K562 (cell line): ENCODE measurements around the gene CNGB1. TPM values are rescaled to one million over a fixed set of nuclear protein-coding genes. Genes with fewer than 3 reads are reported as not detected.

Source experiments
- CBX1 ChIP-seq: sonication (generic); IDR thresholded peaks from 2 replicates; pipeline ENCODE4 v1.6.1; 2016; ENCODE audit warnings: antibody characterized with exemption, low read depth, mild to moderate bottlenecking
- HLTF ChIP-seq: fragments of 450-650 bp; IDR thresholded peaks from 2 replicates; pipeline ENCODE4 v1.6.1; 2016
- NFIX ChIP-seq: fragments of 250-450 bp; sonication (Bioruptor Pico); IDR thresholded peaks from 2 replicates; pipeline ENCODE4 v1.4.0; 2020; ENCODE audit warnings: low read depth, mild to moderate bottlenecking, moderate library complexity
- RHOXF2B ChIP-seq: fragments of 250-450 bp; sonication (Bioruptor Pico); conservative IDR thresholded peaks from 2 replicates; pipeline ENCODE4 v1.5.1; 2021
- ZC3H4 ChIP-seq: sonication (generic); formaldehyde crosslinking; IDR thresholded peaks from 2 replicates; pipeline ENCODE4 v1.9.0; 2021; ENCODE audit warnings: missing genetic modification reagents, borderline replicate concordance
- ZNF311 ChIP-seq: fragments of 250-450 bp; sonication (Bioruptor Pico); IDR thresholded peaks from 2 replicates; pipeline ENCODE4 v1.4.0; 2020; ENCODE audit warnings: mild to moderate bottlenecking, moderate library complexity
- ZNF41 ChIP-seq: fragments of 250-450 bp; sonication (Bioruptor Pico); conservative IDR thresholded peaks from 2 replicates; pipeline ENCODE4 v1.4.0; 2020; ENCODE audit warnings: mild to moderate bottlenecking
- polyA plus RNA-seq, 8 experiments: library from polyadenylated mRNA; depleted of rRNA in 4 of 8; stranded (reverse) in 5 of 8; unstranded in 3 of 8; fragments of >200 nt; fragmentation: Nextera tagmentation in 2 of 8; fragmentation: Illumina TruSeq in 1 of 8; extraction: Ambion mirVana in 2 of 8; extraction: Trizol in 1 of 8; gene quantifications; 2 replicates each; pipeline versions ENCODE4 v1.2.1 to v1.2.3, GENCODE V29; 2011 to 2014; ENCODE audit warnings: inconsistent platforms in 1 of 8, missing spikeins in 1 of 8
- total RNA-seq, 7 experiments: library from RNA; depleted of rRNA in 6 of 7; stranded (reverse); fragments of >200 nt in 6 of 7; fragmentation: Illumina TruSeq in 2 of 7; extraction: Trizol in 2 of 7; gene quantifications; 2 replicates each; pipeline versions ENCODE4 v1.2.1 to v1.2.3, GENCODE V29; 2011 to 2021; ENCODE audit warnings: low replicate concordance in 1 of 7
- TF ChIP-seq, protein P1 (sequence below): sonication (generic); formaldehyde crosslinking; IDR thresholded peaks from 2 replicates; pipeline ENCODE4 v1.8.0; 2022; ENCODE audit warnings: missing genetic modification reagents, mild to moderate bottlenecking, borderline replicate concordance
- TF ChIP-seq, protein P2 (sequence below): fragments of 150-350 bp; conservative IDR thresholded peaks from 2 replicates; pipeline ENCODE4 v1.6.1; 2014; ENCODE audit warnings: low read length
- TF ChIP-seq, protein P3 (sequence below), 2 experiments: fragments of 450-650 bp; formaldehyde crosslinking in 1 of 2; IDR thresholded peaks; 2 replicates each; pipeline versions ENCODE4 v1.4.0 to v1.6.1; 2014 to 2020; ENCODE audit warnings: mild to moderate bottlenecking in 2 of 2, borderline replicate concordance in 1 of 2, low read depth in 1 of 2
- TF ChIP-seq, protein P4 (sequence below): sonication (generic); formaldehyde crosslinking; IDR thresholded peaks from 2 replicates; pipeline ENCODE4 v1.8.1; 2023; ENCODE audit warnings: mild to moderate bottlenecking, missing genetic modification reagents

The CNGB1 gene
- total and polyA plus RNA-seq, 9 of the 15 experiments (the other 6 are each of a cell fraction or from before 2014, with no cell fraction given) = not detected

DNA sequence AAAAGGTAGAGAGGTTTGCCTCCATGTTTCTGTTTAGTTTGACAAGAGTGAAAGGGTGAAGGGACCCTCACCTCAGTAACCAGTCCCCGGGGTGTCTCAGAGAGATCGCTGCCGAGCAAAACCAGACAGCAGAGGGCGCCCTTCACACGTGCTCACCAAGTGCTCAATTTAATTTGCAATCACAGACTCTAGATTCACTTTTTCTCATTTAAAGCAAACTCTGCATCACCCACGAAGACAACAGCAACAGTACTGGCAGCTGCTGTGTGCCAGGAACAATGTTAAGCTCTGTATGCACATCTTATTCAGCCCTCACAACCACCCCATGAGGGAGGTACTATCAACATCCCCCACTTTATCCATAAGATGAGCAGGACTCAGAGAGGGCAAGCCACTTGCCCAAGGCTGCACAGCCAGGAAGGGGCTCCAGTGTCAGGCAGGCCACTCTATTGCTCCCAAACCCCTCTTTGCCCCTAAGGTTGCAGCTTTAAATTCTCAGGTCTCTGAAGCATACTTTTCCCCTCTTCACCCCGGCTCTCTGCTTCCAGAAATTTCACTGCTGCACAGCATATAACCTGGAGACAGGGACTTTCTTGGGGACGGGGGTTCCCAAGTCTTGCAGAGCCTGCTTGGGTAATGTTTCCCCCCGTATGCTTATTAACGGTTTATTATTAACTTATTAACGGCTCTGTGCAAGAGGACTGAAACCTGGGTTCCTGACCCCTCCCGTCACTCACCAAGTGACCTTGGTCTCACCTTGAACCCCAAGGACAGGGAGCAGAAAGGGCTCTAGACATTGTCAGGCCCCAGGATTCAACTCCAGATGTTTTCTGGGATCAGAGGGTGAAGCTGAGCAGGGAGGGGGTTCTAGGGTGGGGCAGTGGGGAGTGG is 70.9 kb downstream of the CNGB1 start (continued):
- TF ChIP-seq, protein P1, sequence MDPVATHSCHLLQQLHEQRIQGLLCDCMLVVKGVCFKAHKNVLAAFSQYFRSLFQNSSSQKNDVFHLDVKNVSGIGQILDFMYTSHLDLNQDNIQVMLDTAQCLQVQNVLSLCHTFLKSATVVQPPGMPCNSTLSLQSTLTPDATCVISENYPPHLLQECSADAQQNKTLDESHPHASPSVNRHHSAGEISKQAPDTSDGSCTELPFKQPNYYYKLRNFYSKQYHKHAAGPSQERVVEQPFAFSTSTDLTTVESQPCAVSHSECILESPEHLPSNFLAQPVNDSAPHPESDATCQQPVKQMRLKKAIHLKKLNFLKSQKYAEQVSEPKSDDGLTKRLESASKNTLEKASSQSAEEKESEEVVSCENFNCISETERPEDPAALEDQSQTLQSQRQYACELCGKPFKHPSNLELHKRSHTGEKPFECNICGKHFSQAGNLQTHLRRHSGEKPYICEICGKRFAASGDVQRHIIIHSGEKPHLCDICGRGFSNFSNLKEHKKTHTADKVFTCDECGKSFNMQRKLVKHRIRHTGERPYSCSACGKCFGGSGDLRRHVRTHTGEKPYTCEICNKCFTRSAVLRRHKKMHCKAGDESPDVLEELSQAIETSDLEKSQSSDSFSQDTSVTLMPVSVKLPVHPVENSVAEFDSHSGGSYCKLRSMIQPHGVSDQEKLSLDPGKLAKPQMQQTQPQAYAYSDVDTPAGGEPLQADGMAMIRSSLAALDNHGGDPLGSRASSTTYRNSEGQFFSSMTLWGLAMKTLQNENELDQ (CRISPR knock-in tag) = no peak
- TF ChIP-seq ZNF41 (CRISPR knock-in tag) = no peak
- TF ChIP-seq CBX1 = peak; percentile 78; the same call in 1 of the 2 replicates
- TF ChIP-seq, protein P2, sequence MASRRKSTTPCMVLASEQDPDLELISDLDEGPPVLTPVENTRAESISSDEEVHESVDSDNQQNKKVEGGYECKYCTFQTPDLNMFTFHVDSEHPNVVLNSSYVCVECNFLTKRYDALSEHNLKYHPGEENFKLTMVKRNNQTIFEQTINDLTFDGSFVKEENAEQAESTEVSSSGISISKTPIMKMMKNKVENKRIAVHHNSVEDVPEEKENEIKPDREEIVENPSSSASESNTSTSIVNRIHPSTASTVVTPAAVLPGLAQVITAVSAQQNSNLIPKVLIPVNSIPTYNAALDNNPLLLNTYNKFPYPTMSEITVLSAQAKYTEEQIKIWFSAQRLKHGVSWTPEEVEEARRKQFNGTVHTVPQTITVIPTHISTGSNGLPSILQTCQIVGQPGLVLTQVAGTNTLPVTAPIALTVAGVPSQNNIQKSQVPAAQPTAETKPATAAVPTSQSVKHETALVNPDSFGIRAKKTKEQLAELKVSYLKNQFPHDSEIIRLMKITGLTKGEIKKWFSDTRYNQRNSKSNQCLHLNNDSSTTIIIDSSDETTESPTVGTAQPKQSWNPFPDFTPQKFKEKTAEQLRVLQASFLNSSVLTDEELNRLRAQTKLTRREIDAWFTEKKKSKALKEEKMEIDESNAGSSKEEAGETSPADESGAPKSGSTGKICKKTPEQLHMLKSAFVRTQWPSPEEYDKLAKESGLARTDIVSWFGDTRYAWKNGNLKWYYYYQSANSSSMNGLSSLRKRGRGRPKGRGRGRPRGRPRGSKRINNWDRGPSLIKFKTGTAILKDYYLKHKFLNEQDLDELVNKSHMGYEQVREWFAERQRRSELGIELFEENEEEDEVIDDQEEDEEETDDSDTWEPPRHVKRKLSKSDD = no peak
- TF ChIP-seq, protein P3, sequence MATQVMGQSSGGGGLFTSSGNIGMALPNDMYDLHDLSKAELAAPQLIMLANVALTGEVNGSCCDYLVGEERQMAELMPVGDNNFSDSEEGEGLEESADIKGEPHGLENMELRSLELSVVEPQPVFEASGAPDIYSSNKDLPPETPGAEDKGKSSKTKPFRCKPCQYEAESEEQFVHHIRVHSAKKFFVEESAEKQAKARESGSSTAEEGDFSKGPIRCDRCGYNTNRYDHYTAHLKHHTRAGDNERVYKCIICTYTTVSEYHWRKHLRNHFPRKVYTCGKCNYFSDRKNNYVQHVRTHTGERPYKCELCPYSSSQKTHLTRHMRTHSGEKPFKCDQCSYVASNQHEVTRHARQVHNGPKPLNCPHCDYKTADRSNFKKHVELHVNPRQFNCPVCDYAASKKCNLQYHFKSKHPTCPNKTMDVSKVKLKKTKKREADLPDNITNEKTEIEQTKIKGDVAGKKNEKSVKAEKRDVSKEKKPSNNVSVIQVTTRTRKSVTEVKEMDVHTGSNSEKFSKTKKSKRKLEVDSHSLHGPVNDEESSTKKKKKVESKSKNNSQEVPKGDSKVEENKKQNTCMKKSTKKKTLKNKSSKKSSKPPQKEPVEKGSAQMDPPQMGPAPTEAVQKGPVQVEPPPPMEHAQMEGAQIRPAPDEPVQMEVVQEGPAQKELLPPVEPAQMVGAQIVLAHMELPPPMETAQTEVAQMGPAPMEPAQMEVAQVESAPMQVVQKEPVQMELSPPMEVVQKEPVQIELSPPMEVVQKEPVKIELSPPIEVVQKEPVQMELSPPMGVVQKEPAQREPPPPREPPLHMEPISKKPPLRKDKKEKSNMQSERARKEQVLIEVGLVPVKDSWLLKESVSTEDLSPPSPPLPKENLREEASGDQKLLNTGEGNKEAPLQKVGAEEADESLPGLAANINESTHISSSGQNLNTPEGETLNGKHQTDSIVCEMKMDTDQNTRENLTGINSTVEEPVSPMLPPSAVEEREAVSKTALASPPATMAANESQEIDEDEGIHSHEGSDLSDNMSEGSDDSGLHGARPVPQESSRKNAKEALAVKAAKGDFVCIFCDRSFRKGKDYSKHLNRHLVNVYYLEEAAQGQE (IDR thresholded peaks at IDR 0.05; ENCODE audit: borderline replicate concordance) = peak; percentile 89
- TF ChIP-seq, protein P3 (CRISPR knock-in tag; IDR thresholded peaks at IDR 0.05; ENCODE audit: low read depth) = no peak
- no peak for TF ChIP-seq ZNF311 (CRISPR knock-in tag)
- no peak for TF ChIP-seq HLTF
- no peak for TF ChIP-seq RHOXF2B
- TF ChIP-seq ZC3H4 (CRISPR knock-in tag) = no peak
- no peak for TF ChIP-seq NFIX
- TF ChIP-seq, protein P4, sequence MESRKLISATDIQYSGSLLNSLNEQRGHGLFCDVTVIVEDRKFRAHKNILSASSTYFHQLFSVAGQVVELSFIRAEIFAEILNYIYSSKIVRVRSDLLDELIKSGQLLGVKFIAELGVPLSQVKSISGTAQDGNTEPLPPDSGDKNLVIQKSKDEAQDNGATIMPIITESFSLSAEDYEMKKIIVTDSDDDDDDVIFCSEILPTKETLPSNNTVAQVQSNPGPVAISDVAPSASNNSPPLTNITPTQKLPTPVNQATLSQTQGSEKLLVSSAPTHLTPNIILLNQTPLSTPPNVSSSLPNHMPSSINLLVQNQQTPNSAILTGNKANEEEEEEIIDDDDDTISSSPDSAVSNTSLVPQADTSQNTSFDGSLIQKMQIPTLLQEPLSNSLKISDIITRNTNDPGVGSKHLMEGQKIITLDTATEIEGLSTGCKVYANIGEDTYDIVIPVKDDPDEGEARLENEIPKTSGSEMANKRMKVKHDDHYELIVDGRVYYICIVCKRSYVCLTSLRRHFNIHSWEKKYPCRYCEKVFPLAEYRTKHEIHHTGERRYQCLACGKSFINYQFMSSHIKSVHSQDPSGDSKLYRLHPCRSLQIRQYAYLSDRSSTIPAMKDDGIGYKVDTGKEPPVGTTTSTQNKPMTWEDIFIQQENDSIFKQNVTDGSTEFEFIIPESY (CRISPR knock-in tag) = no peak
